ENCODE measurements around the gene XYLT1.

XYLT1 gene

DNA sequence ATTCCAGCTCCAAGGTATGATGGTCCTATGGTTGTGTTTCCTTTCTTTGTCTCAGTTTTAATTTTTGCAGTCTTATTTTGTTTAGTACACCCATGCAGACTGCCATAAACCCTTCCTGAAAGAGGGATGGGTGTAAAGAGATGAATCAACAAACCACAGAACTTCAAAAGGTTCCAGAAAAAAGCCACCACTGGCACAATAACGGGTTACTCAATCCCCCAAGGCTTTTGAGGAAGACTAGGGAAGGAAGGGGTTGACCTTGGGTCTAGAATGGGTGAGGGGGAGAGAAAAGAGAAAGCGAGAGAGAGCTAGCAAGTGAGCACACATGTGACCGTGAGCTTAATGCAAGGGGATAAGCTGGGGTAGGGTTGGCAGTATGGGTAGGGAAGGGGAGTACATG is 168.1 kb downstream of the XYLT1 start:
- DNase-seq: no peak

DNA sequence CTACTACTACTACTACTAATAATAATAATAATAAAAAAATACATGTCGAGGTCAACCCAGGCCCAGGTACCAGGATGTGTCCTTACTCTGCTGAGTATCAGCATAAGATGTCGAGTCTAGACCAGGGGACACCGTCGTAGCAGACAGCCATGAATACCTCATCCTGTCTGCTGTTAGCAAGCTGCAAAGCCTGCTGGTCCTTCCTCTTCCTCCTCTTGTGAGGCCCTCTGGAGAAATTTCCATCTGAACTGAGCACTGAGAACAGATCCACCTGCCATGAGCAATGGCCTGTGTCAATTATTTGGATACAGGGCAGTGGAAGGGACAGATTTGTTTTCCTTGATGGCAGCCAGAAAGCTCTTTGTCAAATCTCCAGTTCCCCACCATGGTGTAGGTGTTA is 168.5 kb downstream of the XYLT1 start:
- no peak for DNase-seq

- DNase-seq: no peak
Measured at GRCh38 chr16:17301593-17302135, 169.1 kb downstream of the XYLT1 start.

GRCh38 chr16:17301184-17301583 is 169.6 kb downstream of the XYLT1 start:
- no peak for DNase-seq

GRCh38 chr16:17299790-17300189 is 171.0 kb downstream of the XYLT1 start:
- DNase-seq: no peak

DNA sequence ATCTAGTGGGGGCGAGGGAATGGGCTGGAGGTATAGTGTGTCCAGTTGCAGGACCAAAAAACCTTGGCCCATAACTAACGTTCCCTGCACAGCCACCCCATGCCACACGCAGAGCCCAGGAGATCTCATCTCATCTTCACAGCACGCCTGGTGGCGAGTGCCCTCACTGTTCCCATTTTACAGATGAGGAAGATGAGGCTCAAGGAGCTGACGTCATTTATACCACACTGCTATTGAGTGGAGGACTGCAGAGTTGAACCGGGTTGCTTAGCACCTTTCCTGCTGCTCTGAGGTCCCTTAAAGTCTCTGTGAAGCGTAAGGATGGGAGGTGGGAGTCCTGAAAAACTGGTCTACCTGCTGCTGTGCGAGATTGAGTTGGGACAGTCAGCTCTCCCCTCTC is 172.5 kb downstream of the XYLT1 start:
- DNase-seq: no peak

- no peak for DNase-seq
Measured at GRCh38 chr16:17296431-17296830, 174.3 kb downstream of the XYLT1 start.

- DNase-seq: no peak
Measured at GRCh38 chr16:17295948-17296347, 174.8 kb downstream of the XYLT1 start.

DNA sequence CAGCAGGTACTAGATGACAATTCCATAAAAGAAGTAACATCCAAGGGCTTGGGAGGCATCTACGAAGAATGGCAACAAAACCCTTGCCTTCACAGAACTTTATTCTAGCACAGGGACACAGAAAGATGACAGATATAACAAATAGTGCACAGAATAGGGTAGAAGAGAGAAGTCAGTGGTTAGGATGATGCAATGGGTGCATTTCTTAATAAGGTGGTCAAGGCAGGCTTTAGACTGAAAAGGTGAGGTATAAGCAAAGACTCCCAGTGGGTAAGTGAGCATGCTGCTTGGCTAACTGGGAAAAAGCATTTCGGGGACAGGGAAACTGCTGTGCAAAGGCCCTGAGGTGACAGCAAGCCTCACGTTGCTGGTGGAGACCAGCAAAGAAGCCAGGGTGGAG is 175.9 kb downstream of the XYLT1 start:
- DNase-seq: no peak

- no peak for DNase-seq
Measured at GRCh38 chr16:17293813-17294558, 176.8 kb downstream of the XYLT1 start.

DNA sequence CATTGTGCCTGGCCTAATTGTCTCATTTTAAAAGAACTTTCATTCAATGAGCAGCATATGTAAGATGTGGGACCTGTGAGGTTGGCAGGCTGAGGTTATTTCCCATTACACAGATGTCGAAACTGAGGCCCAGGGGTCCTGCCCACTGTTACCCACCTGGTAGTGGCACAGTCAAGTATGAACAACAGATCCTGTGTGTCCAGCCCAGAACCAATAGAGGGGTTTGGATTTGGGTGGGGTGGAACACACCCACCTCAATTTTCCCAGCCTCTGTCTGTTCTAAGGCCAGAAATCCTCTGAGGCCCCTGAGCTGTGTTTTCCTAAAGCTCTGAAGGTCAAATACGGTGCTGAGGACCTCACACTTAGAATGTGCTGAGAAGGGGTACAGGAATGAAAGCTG is 179.5 kb downstream of the XYLT1 start:
- no peak for DNase-seq

DNA sequence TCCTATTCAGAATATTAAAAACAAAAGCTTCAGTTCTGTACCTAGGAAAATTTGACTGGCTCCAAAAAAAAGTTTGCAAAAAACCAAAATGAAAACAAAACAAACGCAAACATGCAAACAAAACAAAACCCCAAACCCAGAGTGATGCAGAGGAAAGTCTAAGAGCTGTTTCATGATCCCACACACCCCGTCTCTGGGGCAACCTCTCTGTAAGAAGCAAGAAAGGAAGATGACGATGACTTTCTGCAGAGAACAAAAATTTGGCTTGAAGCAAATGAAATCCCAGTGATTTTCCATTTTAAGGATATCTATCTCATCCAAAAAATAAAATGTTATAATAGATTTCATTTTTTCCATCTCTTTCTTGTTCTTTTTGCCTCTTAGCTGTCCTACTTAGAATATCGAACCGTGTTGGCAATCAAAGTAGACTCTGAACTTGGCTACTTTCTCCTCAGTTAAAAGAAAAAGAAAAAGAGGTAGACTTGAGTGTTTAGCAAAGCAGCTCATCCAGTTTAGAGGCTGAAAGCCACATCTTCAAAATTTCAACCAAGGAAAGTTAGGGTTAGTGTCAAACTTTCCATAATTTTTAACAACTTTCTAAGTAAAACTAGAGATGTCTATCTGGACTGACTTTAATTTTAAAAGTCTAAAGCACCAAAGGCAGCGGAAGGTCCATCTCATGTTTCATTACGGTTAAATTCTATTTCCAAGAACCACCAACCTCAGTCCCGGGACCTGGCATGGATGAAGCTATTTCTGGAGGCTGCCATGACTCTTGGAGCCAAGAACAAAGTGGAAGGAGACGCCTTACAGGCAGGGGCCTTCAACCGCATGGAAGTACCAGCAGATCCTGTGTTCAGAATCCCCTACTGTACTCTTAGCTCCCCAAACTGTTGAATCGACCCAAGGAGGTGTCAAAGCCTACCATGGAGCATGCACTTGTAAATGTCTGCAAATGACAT is 180.8 kb downstream of the XYLT1 start:
- no peak for DNase-seq

DNA sequence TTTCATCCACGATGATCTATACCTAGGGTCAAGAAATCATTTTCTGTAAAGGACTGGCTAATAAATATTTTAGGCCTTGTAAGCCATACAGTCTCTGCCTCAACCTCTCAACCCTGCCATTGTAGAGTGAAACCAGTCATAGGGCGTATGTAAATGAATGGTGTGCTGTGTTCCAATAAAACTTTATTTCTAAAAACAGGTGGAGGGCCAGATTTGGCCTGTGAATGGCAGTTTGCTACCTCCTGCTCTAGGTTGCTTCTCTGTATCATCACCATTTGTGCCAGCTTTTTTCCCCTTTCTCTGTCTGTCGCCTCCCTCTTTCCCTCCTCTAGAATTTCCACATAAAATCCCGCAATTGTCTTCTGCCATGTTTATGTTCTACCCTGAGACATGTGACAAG is 181.7 kb downstream of the XYLT1 start:
- no peak for DNase-seq

DNA sequence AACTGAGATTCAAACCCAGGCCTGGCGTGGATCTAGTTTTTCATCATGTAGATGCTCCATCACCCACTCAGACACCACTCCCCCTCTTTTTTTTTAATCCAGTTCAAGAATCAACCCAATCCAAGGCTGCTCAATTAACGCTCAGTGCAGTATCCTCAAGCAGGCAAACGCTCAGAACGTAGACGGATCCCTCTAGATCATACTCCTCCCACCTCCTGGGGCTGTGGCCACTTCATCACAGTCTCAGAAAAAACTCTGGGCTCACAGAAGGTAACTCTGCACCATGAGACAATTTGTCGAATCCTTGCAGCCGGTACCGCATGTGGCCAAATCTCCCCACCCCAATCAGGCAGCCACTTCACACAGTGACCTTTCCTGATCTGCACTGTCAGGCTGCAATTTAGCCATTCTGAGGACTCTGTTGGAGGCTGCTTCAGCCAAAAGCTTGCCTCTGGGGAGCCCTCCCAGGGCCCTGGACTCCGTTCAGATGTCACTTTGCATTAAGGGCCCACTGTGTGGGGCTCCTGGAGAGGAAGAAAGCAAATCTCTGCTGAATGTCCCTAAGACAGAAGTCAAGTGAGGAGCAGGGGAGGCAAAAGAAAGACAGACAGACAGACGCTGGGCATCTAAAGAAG is 183.5 kb downstream of the XYLT1 start:
- DNase-seq: no peak

- DNase-seq: no peak
Measured at GRCh38 chr16:17286443-17286842, 184.3 kb downstream of the XYLT1 start.

- no peak for DNase-seq
Measured at GRCh38 chr16:17283016-17283415, 187.7 kb downstream of the XYLT1 start.

DNA sequence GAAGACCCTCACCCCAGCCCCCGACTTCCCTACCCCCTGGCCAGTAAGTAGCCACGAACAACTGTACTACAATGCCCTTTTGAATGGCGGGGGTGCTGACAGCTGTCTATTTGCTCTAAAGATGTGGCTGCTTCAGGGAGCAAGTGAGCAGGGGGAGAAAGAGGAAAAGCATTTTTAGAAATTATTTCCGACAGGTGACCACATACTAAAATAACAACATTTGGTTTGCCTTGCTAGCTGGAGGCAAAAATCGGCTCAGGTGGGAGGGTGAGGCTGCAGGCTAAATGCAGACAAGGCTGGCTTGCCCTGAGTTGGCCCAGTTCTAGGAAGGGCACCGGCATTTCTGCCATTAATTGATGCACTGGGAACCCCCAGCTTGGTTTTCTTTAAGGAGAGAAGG is 188.5 kb downstream of the XYLT1 start:
- no peak for DNase-seq

DNA sequence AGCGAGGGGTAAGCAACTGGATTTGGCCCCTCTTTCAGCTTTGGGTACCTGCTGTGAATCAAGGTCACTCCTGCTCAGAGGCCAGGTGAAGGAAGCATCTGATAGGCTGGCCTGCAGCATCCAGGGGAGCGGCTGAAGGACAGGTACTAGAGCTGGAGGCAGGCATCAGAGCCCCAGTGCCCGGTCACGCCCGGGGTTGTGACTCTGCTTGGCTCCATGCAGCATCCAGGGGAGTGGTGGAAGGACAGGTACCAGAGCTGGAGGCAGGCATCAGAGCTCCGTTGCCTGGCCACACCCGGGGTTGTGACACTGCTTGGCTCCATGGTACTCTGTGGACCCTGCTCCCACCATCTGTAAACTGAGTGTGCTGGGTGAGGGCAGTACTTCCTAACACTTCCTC is 189.7 kb downstream of the XYLT1 start:
- no peak for DNase-seq

DNA sequence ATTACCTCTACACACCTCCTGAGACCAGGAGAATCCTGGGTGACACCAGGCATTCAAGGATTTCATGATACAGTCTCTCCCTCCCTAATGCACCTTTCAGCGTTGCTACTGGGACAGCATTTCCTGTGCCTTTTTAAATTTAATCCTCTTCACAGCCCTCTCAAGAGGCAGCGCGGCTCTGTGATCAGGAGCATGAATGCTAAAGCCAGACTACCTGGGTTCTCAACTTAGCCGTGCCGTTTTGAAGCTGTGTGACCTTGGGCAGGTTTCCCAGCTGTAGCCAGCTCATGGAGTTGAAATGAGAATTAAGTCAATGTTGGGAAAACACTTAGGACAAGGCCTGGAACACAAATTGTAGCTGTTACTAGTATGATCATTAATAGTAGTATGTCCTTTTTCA is 191.8 kb downstream of the XYLT1 start:
- DNase-seq: no peak

DNA sequence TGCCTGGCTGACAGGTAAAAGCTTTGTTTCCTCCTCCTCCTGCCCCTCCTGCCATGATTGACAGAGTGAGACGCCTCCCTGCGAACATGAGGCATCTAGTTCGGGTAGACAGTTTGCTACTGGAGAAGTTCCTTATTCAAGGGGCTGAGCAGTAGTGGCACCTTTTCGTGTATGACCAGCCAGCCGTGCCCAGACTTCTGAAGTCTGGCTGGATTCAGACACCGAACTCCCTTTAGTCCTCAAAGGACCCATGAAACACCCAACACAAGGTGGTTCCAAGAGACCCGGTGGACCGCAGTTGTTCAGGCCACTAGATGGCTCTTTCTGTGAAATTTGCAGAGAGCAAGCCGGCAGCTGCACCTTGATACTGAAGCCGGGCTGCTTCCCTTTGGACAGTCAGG is 192.8 kb downstream of the XYLT1 start:
- no peak for DNase-seq

DNA sequence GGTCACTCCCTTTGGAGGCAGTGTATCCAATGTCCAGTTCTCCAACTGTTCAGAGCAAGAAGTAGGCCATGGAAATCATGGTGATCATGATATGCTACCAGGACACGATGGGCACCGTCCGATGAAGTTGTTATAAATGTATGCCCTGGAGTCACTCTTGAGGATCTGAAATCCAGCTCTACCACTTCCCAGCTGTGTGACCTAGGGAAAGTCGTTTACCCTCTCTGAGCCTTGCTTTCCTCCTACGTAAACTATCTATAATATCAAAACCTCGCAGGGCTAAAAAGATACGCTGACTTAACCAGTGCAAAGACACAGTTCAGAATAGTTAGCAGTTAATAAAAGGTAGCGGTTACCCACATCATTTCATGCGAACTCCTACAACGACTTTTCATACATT is 194.2 kb downstream of the XYLT1 start:
- no peak for DNase-seq

DNA sequence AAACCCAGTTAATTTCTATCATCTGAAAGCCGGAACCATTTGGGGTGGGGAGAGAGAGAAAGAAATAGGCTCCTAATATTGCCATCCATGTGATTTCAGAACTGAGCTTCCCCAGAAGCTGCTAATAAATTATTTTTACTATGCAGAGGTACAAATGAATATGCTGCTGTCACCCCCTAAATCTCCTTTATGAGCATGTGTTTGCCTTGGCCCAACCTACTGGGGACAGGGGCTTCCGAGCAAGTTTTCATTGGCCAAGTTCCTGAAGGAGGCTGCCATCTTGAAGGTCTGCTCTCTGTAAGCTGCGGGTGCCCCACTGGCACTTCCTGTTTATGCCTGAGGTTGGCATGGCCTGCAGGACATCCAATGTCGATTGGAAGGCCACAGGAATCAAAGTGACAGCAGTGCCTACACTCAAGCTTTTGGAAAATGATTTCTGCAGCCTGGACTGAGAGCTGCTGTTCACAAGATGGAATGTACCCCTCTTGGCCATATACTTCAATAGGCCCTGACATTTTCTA is 194.7 kb downstream of the XYLT1 start:
- no peak for DNase-seq

Measured in NCI-H1048 (cell line).